Measurements from ENCODE around the gene DYSF. TPM values are rescaled to one million over a fixed set of nuclear protein-coding genes. Genes with fewer than 3 reads are reported as not detected.

Gene DYSF
- polyA plus RNA-seq, 1 experiment = 1.3 TPM

GRCh38 chr2:71591044-71591443, 137.7 kb downstream of the DYSF start:
- POLR2A ChIA-PET = no interaction called here
- H3K36me3 ChIP-seq (ENCODE audit: control insufficient read depth, insufficient read depth, low read length) = no peaks in the 10 kb centered on the region
- no peak overlapping the region for H3K4me3 ChIP-seq (ENCODE audit: low read depth, low read length)
- CTCF ChIA-PET = interaction anchor here (0.5 to 1.0 kb wide), 3 partner anchors 11 to 45 kb away, joined by 3 read pairs; no protein-coding TSS in a partner anchor
- H3K27me3 ChIP-seq (ENCODE audit: control insufficient read depth, insufficient read depth, low read length) = peaks cover 17% of the 10 kb centered on the region
- TF ChIP-seq CTCF (IDR thresholded peaks at IDR 0.05; ENCODE audit: insufficient read depth, low read depth, low read length) = no peak
- no peak for DNase-seq (ENCODE audit: low read depth)

DNA sequence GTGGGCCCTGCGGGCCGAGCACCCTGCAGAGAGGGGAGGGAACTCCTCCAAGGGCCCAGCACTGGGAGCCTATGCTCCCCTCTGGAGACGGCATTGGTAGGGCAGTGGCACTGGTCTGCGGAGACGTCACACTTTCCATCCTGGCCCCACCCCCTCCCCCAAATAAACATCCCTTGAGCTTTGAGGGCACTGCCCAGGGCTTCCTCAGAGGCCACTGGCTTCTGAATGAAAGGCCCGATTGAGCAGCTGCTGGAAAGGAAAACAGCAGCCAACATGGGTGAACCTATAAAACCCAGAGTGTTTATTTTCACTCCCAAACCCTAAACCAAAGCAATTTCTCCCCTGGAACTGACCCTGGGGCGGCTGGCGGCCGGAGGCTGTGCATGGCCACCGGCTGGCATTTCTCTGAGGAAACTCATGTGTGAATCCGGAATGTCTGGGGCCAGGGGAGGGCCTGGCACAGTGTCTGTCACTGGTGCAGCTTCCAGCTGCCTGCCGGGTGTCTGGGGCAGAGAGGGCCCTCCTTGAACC, 138.9 kb downstream of the DYSF start:
- TF ChIP-seq CTCF (IDR thresholded peaks at IDR 0.05; ENCODE audit: insufficient read depth, low read depth, low read length) = no peak
- Histone ChIP-seq H3K4me3 (ENCODE audit: low read depth, low read length) (no peak overlapping the region), H3K36me3 (ENCODE audit: control insufficient read depth, insufficient read depth, low read length) (no peaks in the 10 kb centered on the region), H3K27me3 (ENCODE audit: control insufficient read depth, insufficient read depth, low read length) (peaks cover 25% of the 10 kb centered on the region)
- CTCF ChIA-PET = interaction anchor here (1.0 kb wide), 1 partner anchor 17 kb away, joined by 3 read pairs; no protein-coding TSS in a partner anchor
- POLR2A ChIA-PET = no interaction called here
- DNase-seq (ENCODE audit: low read depth) = no peak

DNA sequence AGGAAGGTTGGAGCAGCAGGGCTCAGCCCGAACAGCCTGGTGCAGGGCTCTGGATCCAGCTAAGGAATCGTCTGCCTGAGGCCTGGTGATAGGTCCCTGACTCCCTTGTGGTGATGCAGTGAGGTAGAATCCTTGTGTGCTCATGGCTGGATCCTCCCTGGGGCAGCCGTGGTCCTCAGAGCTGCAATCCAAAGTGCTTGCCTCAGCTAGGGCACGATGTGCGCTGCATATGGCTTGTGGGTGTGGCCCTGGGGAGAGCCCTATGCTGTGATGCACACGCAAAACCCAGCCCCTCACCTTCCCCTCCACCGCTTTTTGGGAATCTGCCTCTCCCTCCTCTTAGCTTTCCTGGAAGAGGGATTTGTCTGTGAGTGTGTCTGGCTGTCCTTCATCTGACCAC, 142.2 kb downstream of the DYSF start:
- CTCF ChIA-PET = interaction anchor here (0.7 to 1.1 kb wide), 4 partner anchors 14 to 555 kb away, joined by 3 to 6 read pairs (median 3); no protein-coding TSS in a partner anchor
- POLR2A ChIA-PET = no interaction called here
- no peaks in the 10 kb centered on the region for H3K36me3 ChIP-seq (ENCODE audit: control insufficient read depth, insufficient read depth, low read length)
- no peak overlapping the region for H3K4me3 ChIP-seq (ENCODE audit: low read depth, low read length)
- peaks cover 24% of the 10 kb centered on the region for H3K27me3 ChIP-seq (ENCODE audit: control insufficient read depth, insufficient read depth, low read length)
- TF ChIP-seq CTCF (IDR thresholded peaks at IDR 0.05; ENCODE audit: insufficient read depth, low read depth, low read length) = no peak
- no peak for DNase-seq (ENCODE audit: low read depth)

GRCh38 chr2:71596011-71596410, 142.7 kb downstream of the DYSF start:
- no peak for TF ChIP-seq CTCF (IDR thresholded peaks at IDR 0.05; ENCODE audit: insufficient read depth, low read depth, low read length)
- ChIA-PET POLR2A (no interaction called here), CTCF (interaction anchor here (1.0 to 1.1 kb wide), 2 partner anchors 13 to 554 kb away, joined by 3 to 6 read pairs; no protein-coding TSS in a partner anchor)
- DNase-seq (ENCODE audit: low read depth) = no peak
- H3K27me3 ChIP-seq (ENCODE audit: control insufficient read depth, insufficient read depth, low read length) = peaks cover 24% of the 10 kb centered on the region
- no peak overlapping the region for H3K4me3 ChIP-seq (ENCODE audit: low read depth, low read length)
- no peaks in the 10 kb centered on the region for H3K36me3 ChIP-seq (ENCODE audit: control insufficient read depth, insufficient read depth, low read length)

DNA sequence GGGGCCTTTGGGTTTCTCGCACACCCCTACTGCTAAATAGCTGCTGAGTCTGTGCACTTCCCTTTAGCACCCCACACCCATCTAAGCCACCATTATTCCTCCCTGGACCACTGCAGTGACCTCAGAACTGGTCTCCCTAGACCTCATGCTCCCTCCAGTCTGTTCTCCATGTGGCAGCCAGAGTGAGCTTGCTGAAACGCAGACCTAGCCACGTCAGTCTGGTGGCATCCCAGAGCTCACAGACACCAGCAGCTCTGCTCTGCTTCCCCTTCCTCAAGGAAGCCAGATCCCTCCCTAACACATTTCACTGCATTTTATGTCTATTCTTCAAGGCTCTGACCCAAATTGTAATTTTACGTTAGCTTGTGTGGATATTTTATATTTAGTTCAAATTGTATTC, 144.4 kb downstream of the DYSF start:
- H3K27me3 ChIP-seq (ENCODE audit: control insufficient read depth, insufficient read depth, low read length) = peaks cover 24% of the 10 kb centered on the region
- no peak overlapping the region for H3K4me3 ChIP-seq (ENCODE audit: low read depth, low read length)
- no peaks in the 10 kb centered on the region for H3K36me3 ChIP-seq (ENCODE audit: control insufficient read depth, insufficient read depth, low read length)
- no peak for DNase-seq (ENCODE audit: low read depth)
- ChIA-PET CTCF (interaction anchor here (1.3 to 1.4 kb wide), 2 partner anchors 10 to 552 kb away, joined by 3 to 4 read pairs; no protein-coding TSS in a partner anchor), POLR2A (interaction anchor here (0.6 kb wide), 1 partner anchor 982 kb away, joined by 4 read pairs; no protein-coding TSS in a partner anchor)
- TF ChIP-seq CTCF (IDR thresholded peaks at IDR 0.05; ENCODE audit: insufficient read depth, low read depth, low read length) = no peak
